Colonic mucosa (tissue), 4 donors: Measurements from ENCODE around the gene HTR2B. TPM values are rescaled to one million over a fixed set of nuclear protein-coding genes. Genes with fewer than 3 reads are reported as not detected.

Experiments used
- DNase-seq: peaks from one replicate; pipeline ENCODE4 v3.0.0-alpha.2; 2020
- H3K27ac ChIP-seq: fragments of 200-600 bp; one replicate; pipeline ENCODE4 v1.8.0; 2021
- H3K27me3 ChIP-seq: fragments of 200-600 bp; one replicate; pipeline ENCODE4 v1.8.0; 2021
- H3K36me3 ChIP-seq: fragments of 200-600 bp; one replicate; pipeline ENCODE4 v1.8.0; 2021
- H3K4me1 ChIP-seq: fragments of 200-600 bp; one replicate; pipeline ENCODE4 v1.8.0; 2021; ENCODE audit warnings: mild to moderate bottlenecking
- H3K4me3 ChIP-seq: fragments of 200-600 bp; one replicate; pipeline ENCODE4 v1.8.0; 2021
- H3K9ac ChIP-seq, 2 donors: one replicate each; pipeline ENCODE4 v1.7.0; 2013; ENCODE audit warnings: control low read depth in 2 of 2, low read depth in 2 of 2, low read length in 2 of 2
- H3K9me3 ChIP-seq: fragments of 200-600 bp; one replicate; pipeline ENCODE4 v1.8.0; 2021
- intact Hi-C: fragments of 100-400 bp; cut with DNase I; formaldehyde crosslinking; loops from one replicate; pipeline ENCODE4 v1.14.1; 2022
- total RNA-seq, 2 donors: library from RNA; stranded (reverse); fragmentation: NEBNext Ultra II Directional in 1 of 2; extraction: Animal tissue kit (Norgen Biotek cat#: 25700) in 1 of 2; gene quantifications; one replicate each; pipeline ENCODE4 v1.2.1, GENCODE V29; 2021
- TF ChIP-seq, protein P1 (sequence below): fragments of 200-600 bp; IDR thresholded peaks from one replicate; pipeline ENCODE4 v1.8.0; 2022; ENCODE audit warnings: antibody characterized with exemption, mild to moderate bottlenecking
- donor health status: healthy.
- donor health status: DM: no; HTN: no; CAD: no.
- donor health status: DM: no; HTN: no; CAD: no.

Gene HTR2B
- total RNA-seq, result under 1 TPM in 1 of 2 donors, not detected in 1; 0.27 TPM

DNA sequence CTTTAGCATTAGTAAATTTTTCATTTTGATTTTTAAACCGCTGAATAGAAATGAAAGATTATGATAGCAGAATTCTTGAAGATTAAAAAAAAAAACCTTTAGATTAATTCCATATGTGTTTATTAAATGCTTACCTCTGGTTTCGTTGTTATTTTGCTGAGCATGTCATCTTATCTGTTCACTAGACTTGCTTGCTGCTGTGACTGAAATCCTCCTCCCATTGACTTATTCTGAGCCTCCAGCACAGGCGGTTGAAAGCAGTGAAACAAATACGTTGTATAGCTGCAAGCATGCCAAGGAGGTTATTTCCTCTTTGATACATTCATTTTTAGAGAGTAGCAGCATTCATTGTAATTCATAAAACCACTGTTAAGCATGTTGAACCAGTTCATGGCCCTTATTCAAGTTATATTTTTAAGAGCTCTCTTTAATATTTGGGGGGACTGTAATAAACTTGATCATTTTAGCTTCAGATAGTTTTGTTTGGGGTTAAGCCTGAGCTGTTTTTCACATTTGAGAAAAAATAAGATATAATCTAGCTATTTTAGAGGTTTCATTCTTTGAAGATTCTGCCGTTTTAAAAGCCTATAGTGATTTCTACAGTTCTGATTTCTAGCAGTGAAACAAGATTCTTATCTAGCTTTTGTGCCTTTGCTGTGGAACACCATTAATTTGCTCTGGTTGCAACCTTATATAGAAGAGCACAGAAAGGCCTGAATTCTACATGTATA is at the start of gene HTR2B:
Gene HTR2B (minus strand): TSS at position 205 of the 731 bp plus-strand sequence. CDS start 1,278 bp downstream, outside the sequence.
- Histone ChIP-seq H3K9ac (no peak within 1 kb of the TSS), H3K4me3 (no peak within 1 kb of the TSS), H3K36me3 (no peaks in the 10 kb centered on the region), H3K27me3 (no peaks in the 10 kb centered on the region), H3K4me1 (no peaks in the 10 kb centered on the region), H3K27ac (no peak within 1 kb of the TSS), H3K9me3 (no peaks in the 10 kb centered on the region)
- TF ChIP-seq, protein P1, sequence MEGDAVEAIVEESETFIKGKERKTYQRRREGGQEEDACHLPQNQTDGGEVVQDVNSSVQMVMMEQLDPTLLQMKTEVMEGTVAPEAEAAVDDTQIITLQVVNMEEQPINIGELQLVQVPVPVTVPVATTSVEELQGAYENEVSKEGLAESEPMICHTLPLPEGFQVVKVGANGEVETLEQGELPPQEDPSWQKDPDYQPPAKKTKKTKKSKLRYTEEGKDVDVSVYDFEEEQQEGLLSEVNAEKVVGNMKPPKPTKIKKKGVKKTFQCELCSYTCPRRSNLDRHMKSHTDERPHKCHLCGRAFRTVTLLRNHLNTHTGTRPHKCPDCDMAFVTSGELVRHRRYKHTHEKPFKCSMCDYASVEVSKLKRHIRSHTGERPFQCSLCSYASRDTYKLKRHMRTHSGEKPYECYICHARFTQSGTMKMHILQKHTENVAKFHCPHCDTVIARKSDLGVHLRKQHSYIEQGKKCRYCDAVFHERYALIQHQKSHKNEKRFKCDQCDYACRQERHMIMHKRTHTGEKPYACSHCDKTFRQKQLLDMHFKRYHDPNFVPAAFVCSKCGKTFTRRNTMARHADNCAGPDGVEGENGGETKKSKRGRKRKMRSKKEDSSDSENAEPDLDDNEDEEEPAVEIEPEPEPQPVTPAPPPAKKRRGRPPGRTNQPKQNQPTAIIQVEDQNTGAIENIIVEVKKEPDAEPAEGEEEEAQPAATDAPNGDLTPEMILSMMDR, result no peak
- no peak for DNase-seq
- intact Hi-C loops, result no loop called here

DNA sequence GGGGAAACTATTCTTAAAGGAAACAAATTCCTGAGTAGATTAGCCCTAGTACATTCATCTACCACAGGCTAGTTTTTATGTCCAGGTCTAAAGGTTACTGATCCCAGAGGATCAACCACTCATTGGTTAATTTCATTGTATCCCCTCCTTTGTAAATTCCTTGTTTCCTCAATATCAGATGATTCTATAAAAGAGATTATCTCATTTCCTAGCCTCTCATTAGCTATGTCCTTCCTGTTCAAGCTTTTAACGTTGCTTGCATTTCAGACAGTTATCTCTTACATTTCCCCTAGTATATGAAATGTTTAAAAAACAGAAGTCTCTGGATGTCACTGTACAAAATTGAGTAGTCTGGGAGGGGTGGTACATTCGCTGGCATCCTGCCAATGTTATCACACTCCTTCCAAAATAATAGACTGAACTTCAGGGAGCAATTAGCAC is 49.4 kb upstream of the HTR2B start:
- Histone ChIP-seq H3K9me3 (no peaks in the 10 kb centered on the region), H3K27me3 (no peaks in the 10 kb centered on the region), H3K4me1 (no peaks in the 10 kb centered on the region), H3K4me3 (no peak overlapping the region), H3K27ac (no peak overlapping the region), H3K9ac (no peak overlapping the region), H3K36me3 (no peaks in the 10 kb centered on the region)
- DNase-seq, result no peak
- TF ChIP-seq, protein P1, result no peak
- intact Hi-C loops, result no loop called here

DNA sequence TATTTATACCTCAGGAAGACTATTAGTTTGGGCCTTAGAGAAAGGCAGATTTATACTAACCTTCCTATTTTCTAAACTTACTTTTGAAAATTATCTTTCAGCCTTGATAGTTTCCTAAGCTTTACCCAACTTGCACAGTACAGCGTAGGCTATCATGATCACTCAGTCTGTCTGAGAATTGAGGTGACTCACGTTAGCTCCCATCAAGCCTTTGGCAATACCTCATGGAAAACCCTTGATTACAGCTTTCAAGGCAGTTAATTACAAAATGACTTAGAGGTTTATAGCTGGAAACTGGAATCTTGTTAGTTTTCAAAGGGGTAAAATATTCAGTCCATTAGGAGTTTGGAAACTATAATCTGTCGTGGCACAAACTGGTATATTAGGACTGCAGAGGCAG is 47.2 kb upstream of the HTR2B start:
- TF ChIP-seq, protein P1, result no peak

DNA sequence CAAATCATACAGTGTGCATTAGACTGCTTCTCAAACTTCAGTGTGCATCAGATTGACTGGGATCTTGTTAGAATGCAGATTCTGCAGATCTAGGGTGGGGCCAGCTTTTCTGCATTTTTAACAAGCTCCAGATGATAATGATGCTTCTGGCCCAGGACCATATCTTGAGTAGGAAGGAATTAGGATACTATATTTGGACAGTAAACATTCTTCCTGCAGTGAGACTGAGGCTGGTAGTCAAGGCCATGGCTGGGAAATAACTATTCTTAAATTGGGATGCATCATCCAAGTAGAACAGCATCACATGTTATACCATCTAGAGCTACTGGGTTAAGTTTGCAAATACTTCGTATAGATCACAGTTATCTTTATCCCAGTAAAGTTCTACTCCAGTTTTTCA is 45.2 kb upstream of the HTR2B start:
- no peaks in the 10 kb centered on the region for H3K4me1 ChIP-seq
- H3K36me3 ChIP-seq, result no peaks in the 10 kb centered on the region
- TF ChIP-seq, protein P1, result no peak
- no peak overlapping the region for H3K9ac ChIP-seq
- intact Hi-C loops, result no loop called here
- no peaks in the 10 kb centered on the region for H3K9me3 ChIP-seq
- DNase-seq, result no peak
- H3K4me3 ChIP-seq, result no peak overlapping the region
- H3K27me3 ChIP-seq, result no peaks in the 10 kb centered on the region
- no peak overlapping the region for H3K27ac ChIP-seq

More for the DNA sequence above, 47.2 kb upstream of the HTR2B start:
- Histone ChIP-seq H3K27ac (no peak overlapping the region), H3K9ac (no peak overlapping the region), H3K4me3 (no peak overlapping the region), H3K27me3 (no peaks in the 10 kb centered on the region), H3K9me3 (no peaks in the 10 kb centered on the region), H3K4me1 (no peaks in the 10 kb centered on the region), H3K36me3 (no peaks in the 10 kb centered on the region)
- DNase-seq, result no peak
- intact Hi-C loops, result no loop called here

DNA sequence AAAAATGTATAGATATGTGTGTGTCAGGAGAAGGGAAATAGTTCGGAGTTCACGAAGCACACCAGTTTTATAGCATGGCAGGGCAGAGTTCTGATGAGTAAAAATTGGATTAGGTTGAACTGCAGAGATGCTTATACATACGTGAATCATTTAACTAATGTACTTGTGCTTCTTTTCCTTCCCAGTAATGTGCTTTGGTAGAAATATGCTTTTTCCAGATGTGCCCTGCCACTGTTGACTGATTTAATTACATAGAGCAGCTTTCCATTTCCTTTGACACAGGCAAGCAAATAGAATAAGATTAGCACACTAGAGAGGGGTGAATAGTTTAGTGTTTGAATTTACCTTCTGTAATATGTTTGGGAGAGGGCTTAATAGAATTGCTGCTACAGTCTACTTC is 44.6 kb upstream of the HTR2B start:
- TF ChIP-seq, protein P1, result no peak

More for the DNA sequence above, 44.6 kb upstream of the HTR2B start:
- no peak overlapping the region for H3K9ac ChIP-seq
- no peaks in the 10 kb centered on the region for H3K9me3 ChIP-seq
- DNase-seq, result no peak
- no peak overlapping the region for H3K27ac ChIP-seq
- intact Hi-C loops, result no loop called here
- H3K4me3 ChIP-seq, result no peak overlapping the region
- no peaks in the 10 kb centered on the region for H3K27me3 ChIP-seq
- no peaks in the 10 kb centered on the region for H3K36me3 ChIP-seq
- no peaks in the 10 kb centered on the region for H3K4me1 ChIP-seq
